ENCODE results near the gene TULP1. TPM values are rescaled to one million over a fixed set of nuclear protein-coding genes. Genes with fewer than 3 reads are reported as not detected.

The TULP1 gene
- total RNA-seq, 4 donors from 2014 or later, result 0.60 TPM; not detected in 3

GRCh38 chr6:35463292-35463691 lies 49.4 kb downstream of the TULP1 start:
- no peak for TF ChIP-seq EP300 (IDR thresholded peaks at IDR 0.05)
- no peak for TF ChIP-seq POLR2A (IDR thresholded peaks at IDR 0.05)
- TF ChIP-seq, protein P1, sequence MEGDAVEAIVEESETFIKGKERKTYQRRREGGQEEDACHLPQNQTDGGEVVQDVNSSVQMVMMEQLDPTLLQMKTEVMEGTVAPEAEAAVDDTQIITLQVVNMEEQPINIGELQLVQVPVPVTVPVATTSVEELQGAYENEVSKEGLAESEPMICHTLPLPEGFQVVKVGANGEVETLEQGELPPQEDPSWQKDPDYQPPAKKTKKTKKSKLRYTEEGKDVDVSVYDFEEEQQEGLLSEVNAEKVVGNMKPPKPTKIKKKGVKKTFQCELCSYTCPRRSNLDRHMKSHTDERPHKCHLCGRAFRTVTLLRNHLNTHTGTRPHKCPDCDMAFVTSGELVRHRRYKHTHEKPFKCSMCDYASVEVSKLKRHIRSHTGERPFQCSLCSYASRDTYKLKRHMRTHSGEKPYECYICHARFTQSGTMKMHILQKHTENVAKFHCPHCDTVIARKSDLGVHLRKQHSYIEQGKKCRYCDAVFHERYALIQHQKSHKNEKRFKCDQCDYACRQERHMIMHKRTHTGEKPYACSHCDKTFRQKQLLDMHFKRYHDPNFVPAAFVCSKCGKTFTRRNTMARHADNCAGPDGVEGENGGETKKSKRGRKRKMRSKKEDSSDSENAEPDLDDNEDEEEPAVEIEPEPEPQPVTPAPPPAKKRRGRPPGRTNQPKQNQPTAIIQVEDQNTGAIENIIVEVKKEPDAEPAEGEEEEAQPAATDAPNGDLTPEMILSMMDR (IDR thresholded peaks at IDR 0.05), result no peak
- Histone ChIP-seq H3K27ac (no peak overlapping the region), H3K4me1 (peaks cover 0 to 4% (median 2%) of the 10 kb centered on the region in 4 donors), H3K27me3 (no peaks in the 10 kb centered on the region), H3K4me3 (no peak overlapping the region), H3K9me3 (no peaks in the 10 kb centered on the region), H3K36me3 (peaks cover 0 to 78% (median 0%) of the 10 kb centered on the region in 3 donors)
- no peak for DNase-seq (ENCODE audit: low spot score in 2 of 2)
- WGBS, 2 donors, result 83 to 85% methylated on average over 4 of the region's 4 CpGs

GRCh38 chr6:35461270-35461669 lies 51.4 kb downstream of the TULP1 start:
- 70 to 78% methylated on average over 3 of the region's 3 CpGs for WGBS, 2 donors
- Histone ChIP-seq H3K36me3 (peaks cover 0 to 92% (median 0%) of the 10 kb centered on the region in 3 donors), H3K27me3 (no peaks in the 10 kb centered on the region), H3K27ac (no peak overlapping the region), H3K9me3 (no peaks in the 10 kb centered on the region), H3K4me1 (no peaks in the 10 kb centered on the region), H3K4me3 (no peak overlapping the region)
- no peak for DNase-seq (ENCODE audit: low spot score in 2 of 2)
- no peak for TF ChIP-seq EP300 (IDR thresholded peaks at IDR 0.05)
- no peak for TF ChIP-seq POLR2A (IDR thresholded peaks at IDR 0.05)
- TF ChIP-seq, protein P1 (IDR thresholded peaks at IDR 0.05), result no peak

DNA sequence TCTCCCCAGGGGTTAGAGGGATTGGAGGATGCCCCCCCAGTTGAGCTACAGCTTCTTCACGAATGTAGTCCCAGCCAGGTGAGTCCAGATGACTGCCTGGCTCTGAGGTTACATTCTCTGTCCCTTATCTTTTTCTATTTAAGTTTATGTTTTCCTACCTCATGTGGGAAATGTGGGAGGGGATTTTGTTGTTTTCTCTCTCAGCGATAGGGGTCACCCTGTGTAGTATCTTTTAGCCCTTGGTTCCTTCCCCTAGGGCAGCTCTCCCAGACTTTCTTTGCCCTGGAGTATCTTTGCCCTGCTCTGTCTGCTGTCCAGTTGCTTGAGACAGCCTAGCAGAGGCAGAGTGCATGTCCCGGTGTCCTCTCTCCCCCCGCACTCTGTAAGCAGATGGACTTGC lies 54.8 kb downstream of the TULP1 start:
- Histone ChIP-seq H3K27ac (no peak overlapping the region), H3K9me3 (no peaks in the 10 kb centered on the region), H3K36me3 (peaks cover 0 to 72% (median 0%) of the 10 kb centered on the region in 3 donors), H3K27me3 (no peaks in the 10 kb centered on the region), H3K4me3 (no peak overlapping the region), H3K4me1 (peaks cover 0 to 24% (median 11%) of the 10 kb centered on the region in 4 donors)
- TF ChIP-seq, protein P1 (IDR thresholded peaks at IDR 0.05), result no peak
- TF ChIP-seq EP300 (IDR thresholded peaks at IDR 0.05) (no peak), POLR2A (IDR thresholded peaks at IDR 0.05) (no peak)
- WGBS, 2 donors, result 74 to 76% methylated on average over 4 of the region's 4 CpGs
- DNase-seq (ENCODE audit: low spot score in 2 of 2), result no peak

- H3K4me1 ChIP-seq, result peaks cover 0 to 39% (median 15%) of the 10 kb centered on the region in 4 donors
- peak in 1 of 2 donors; percentile 11 for TF ChIP-seq EP300 (IDR thresholded peaks at IDR 0.05)
- TF ChIP-seq, protein P1 (IDR thresholded peaks at IDR 0.05), result no peak
- WGBS, 2 donors, result 56 to 68% methylated on average over 9 of the region's 9 CpGs
- peak overlapping the region in 2 of 4 donors; percentile 58 to 77 for H3K27ac ChIP-seq
- DNase-seq (ENCODE audit: low spot score in 2 of 2), result no peak
- H3K4me3 ChIP-seq, result no peak overlapping the region
- no peaks in the 10 kb centered on the region for H3K27me3 ChIP-seq
- peaks cover 0 to 42% (median 0%) of the 10 kb centered on the region in 3 donors for H3K36me3 ChIP-seq
- H3K9me3 ChIP-seq, result no peaks in the 10 kb centered on the region
Measured at GRCh38 chr6:35454391-35455110, 58.1 kb downstream of the TULP1 start.

DNA sequence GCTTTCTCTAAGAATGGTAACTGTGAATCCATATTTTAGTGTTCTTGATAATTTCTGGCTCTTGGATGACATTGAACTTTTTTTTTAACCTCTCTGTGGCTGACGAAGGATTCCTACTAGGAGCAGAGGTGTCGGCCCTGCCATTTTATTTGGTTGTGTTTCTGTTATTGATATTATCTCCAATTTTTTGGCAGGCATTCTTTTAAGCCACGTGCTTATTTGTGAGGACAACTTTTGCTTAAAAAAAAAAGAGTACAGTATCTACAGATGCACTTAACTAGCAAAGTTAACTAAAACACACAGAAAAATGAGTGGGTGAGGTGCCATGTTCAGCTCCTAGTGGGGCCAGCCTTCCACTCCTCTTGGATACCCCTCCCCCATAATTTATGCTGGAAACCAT lies 59.5 kb downstream of the TULP1 start:
- DNase-seq (ENCODE audit: low spot score in 2 of 2), result no peak
- H3K9me3 ChIP-seq, result no peaks in the 10 kb centered on the region
- peaks cover 0 to 29% (median 0%) of the 10 kb centered on the region in 3 donors for H3K36me3 ChIP-seq
- 15 to 22% methylated on average over 3 of the region's 3 CpGs for WGBS, 2 donors
- H3K27ac ChIP-seq, result peak overlapping the region in 2 of 4 donors; percentile 77 to 85
- TF ChIP-seq POLR2A (IDR thresholded peaks at IDR 0.05), result no peak
- TF ChIP-seq, protein P1 (IDR thresholded peaks at IDR 0.05), result no peak
- no peak for TF ChIP-seq EP300 (IDR thresholded peaks at IDR 0.05)
- H3K4me3 ChIP-seq, result peak overlapping the region; percentile 48 to 73 (median 56)
- peaks cover 0 to 39% (median 15%) of the 10 kb centered on the region in 4 donors for H3K4me1 ChIP-seq
- no peaks in the 10 kb centered on the region for H3K27me3 ChIP-seq
